K562 (cell line): ENCODE data around the gene MCU. TPM values are rescaled to one million over a fixed set of nuclear protein-coding genes. Genes with fewer than 3 reads are reported as not detected.
A peak's percentile ranks its signal among the peaks of the same experiment; 100 is the strongest.

Source experiments
- BHLHE40 ChIP-seq: IDR thresholded peaks from 2 replicates; pipeline ENCODE4 v1.6.1; 2011; ENCODE audit warnings: low read length, improper control_type of control experiment
- BRCA1 ChIP-seq, 2 experiments: fragments of 450-650 bp in 1 of 2; sonication (generic) in 1 of 2; formaldehyde crosslinking in 1 of 2; IDR thresholded peaks; 2 replicates each; pipeline versions ENCODE4 v1.5.0 to v1.6.1; 2017 to 2020; ENCODE audit warnings: mild to moderate bottlenecking in 1 of 2, missing genetic modification reagents in 1 of 2
- BRD4 ChIP-seq: fragments of 200-600 bp; sonication (generic); IDR thresholded peaks from 2 replicates; pipeline ENCODE4 v1.6.1; 2017; ENCODE audit warnings: inconsistent platforms
- EWSR1 ChIP-seq: fragments of 450-650 bp; IDR thresholded peaks from 2 replicates; pipeline ENCODE4 v1.6.1; 2018; ENCODE audit warnings: borderline replicate concordance, mild to moderate bottlenecking, low read depth, moderate library complexity; ENCODE audit not compliant: partially characterized antibody
- FOSL1 ChIP-seq: fragments of 200-800 bp; sonication (Bioruptor generic); conservative IDR thresholded peaks from 2 replicates; pipeline ENCODE4 v1.6.1; 2016; ENCODE audit warnings: missing genetic modification characterization, missing compliant biosample characterization
- FOXJ2 ChIP-seq: fragments of 200-800 bp; sonication (Bioruptor generic); IDR thresholded peaks from 2 replicates; pipeline ENCODE4 v1.6.1; 2016; ENCODE audit warnings: missing genetic modification characterization, missing compliant biosample characterization
- FOXM1 ChIP-seq, 2 experiments: fragments of 450-650 bp in 1 of 2; sonication (generic) in 1 of 2; formaldehyde crosslinking in 1 of 2; IDR thresholded peaks; 2 replicates each; pipeline versions ENCODE4 v1.6.1 to v1.9.0; 2017 to 2022; ENCODE audit warnings: low read depth in 2 of 2, mild to moderate bottlenecking in 2 of 2, missing genetic modification reagents in 1 of 2, moderate library complexity in 1 of 2
- GATA2 ChIP-seq: sonication (generic); formaldehyde crosslinking; IDR thresholded peaks from 2 replicates; pipeline ENCODE4 v1.4.0; 2020; ENCODE audit warnings: mild to moderate bottlenecking, missing genetic modification reagents
- NFYB ChIP-seq: IDR thresholded peaks from 2 replicates; pipeline ENCODE4 v1.6.1; 2011; ENCODE audit warnings: mild to moderate bottlenecking, moderate library complexity; ENCODE audit not compliant: insufficient read length; ENCODE audit errors: extremely low read depth
- NR4A1 ChIP-seq, 2 experiments: fragments of 250-450 bp in 1 of 2; fragments of 450-650 bp in 1 of 2; sonication (Bioruptor Pico) in 1 of 2; IDR thresholded peaks; 2 replicates each; pipeline versions ENCODE4 v1.4.0 to v1.6.1; 2016 to 2020; ENCODE audit warnings: mild to moderate bottlenecking in 2 of 2, missing compliant biosample characterization in 1 of 2, missing genetic modification characterization in 1 of 2, moderate library complexity in 1 of 2
- POLR3A ChIP-seq: IDR thresholded peaks from 2 replicates; pipeline ENCODE4 v1.6.1; 2011; ENCODE audit warnings: borderline replicate concordance, mild to moderate bottlenecking, moderate library complexity; ENCODE audit not compliant: insufficient read length, insufficient read depth; ENCODE audit errors: extremely low read depth
- PRMT5 ChIP-seq: sonication (generic); formaldehyde crosslinking; IDR thresholded peaks from 2 replicates; pipeline ENCODE4 v1.5.0; 2020; ENCODE audit warnings: missing genetic modification reagents
- PRPF4 ChIP-seq: fragments of 200-400 bp; formaldehyde crosslinking; IDR thresholded peaks from one replicate; pipeline ENCODE4 v1.6.1; 2017; ENCODE audit warnings: low read length, low read depth, mild to moderate bottlenecking; ENCODE audit not compliant: insufficient read depth, poor library complexity, severe bottlenecking
- RAD21 ChIP-seq, 2 experiments: fragments of 250-450 bp in 1 of 2; fragments of 450-650 bp in 1 of 2; sonication (Bioruptor Pico) in 1 of 2; formaldehyde crosslinking in 1 of 2; IDR thresholded peaks in 1 of 2; conservative IDR thresholded peaks in 1 of 2; 2 replicates each; pipeline versions ENCODE4 v1.4.0 to v1.8.0; 2020 to 2022; ENCODE audit warnings: mild to moderate bottlenecking in 2 of 2, moderate library complexity in 1 of 2
- RBM14 ChIP-seq: fragments of 200-400 bp; formaldehyde crosslinking; IDR thresholded peaks from 2 replicates; pipeline ENCODE4 v1.6.1; 2018; ENCODE audit warnings: low read depth, mild to moderate bottlenecking, low read length, moderate library complexity, borderline replicate concordance; ENCODE audit not compliant: insufficient read depth
- RFX1 ChIP-seq: fragments of 450-650 bp; IDR thresholded peaks from 2 replicates; pipeline ENCODE4 v1.6.1; 2016; ENCODE audit warnings: mild to moderate bottlenecking, moderate library complexity
- RFX5 ChIP-seq: IDR thresholded peaks from 2 replicates; pipeline ENCODE4 v1.6.1; 2011; ENCODE audit warnings: low read depth, mild to moderate bottlenecking, improper control_type of control experiment, low read length
- SOX6 ChIP-seq: fragments of 450-650 bp; IDR thresholded peaks from 2 replicates; pipeline ENCODE4 v1.6.1; 2014; ENCODE audit warnings: mild to moderate bottlenecking
- SUPT5H ChIP-seq: fragments of 450-650 bp; IDR thresholded peaks from 2 replicates; pipeline ENCODE4 v1.6.1; 2016
- TFE3 ChIP-seq: fragments of 450-650 bp; formaldehyde crosslinking; IDR thresholded peaks from 2 replicates; pipeline ENCODE4 v1.4.0; 2020; ENCODE audit warnings: mild to moderate bottlenecking, mixed read lengths
- TRIM24 ChIP-seq, 2 experiments: fragments of 450-650 bp; IDR thresholded peaks; 2 replicates each; pipeline ENCODE4 v1.6.1; 2016
- ZBTB7A ChIP-seq: IDR thresholded peaks from 2 replicates; pipeline ENCODE4 v1.6.1; 2011; ENCODE audit warnings: low read depth, mild to moderate bottlenecking, low read length, moderate library complexity, borderline replicate concordance; ENCODE audit not compliant: control insufficient read depth
- ZHX1 ChIP-seq: fragments of 150-350 bp; conservative IDR thresholded peaks from 2 replicates; pipeline ENCODE4 v1.6.1; 2014; ENCODE audit warnings: low read length
- ZNF76 ChIP-seq: fragments of 250-450 bp; sonication (Bioruptor Pico); IDR thresholded peaks from 2 replicates; pipeline ENCODE4 v1.4.0; 2020; ENCODE audit warnings: mild to moderate bottlenecking, moderate library complexity, borderline replicate concordance
- polyA plus RNA-seq, 8 experiments: library from polyadenylated mRNA; depleted of rRNA in 4 of 8; stranded (reverse) in 5 of 8; unstranded in 3 of 8; fragments of >200 nt; fragmentation: Nextera tagmentation in 2 of 8; fragmentation: Illumina TruSeq in 1 of 8; extraction: Ambion mirVana in 2 of 8; extraction: Trizol in 1 of 8; gene quantifications; 2 replicates each; pipeline versions ENCODE4 v1.2.1 to v1.2.3, GENCODE V29; 2011 to 2014; ENCODE audit warnings: inconsistent platforms in 1 of 8, missing spikeins in 1 of 8
- total RNA-seq, 7 experiments: library from RNA; depleted of rRNA in 6 of 7; stranded (reverse); fragments of >200 nt in 6 of 7; fragmentation: Illumina TruSeq in 2 of 7; extraction: Trizol in 2 of 7; gene quantifications; 2 replicates each; pipeline versions ENCODE4 v1.2.1 to v1.2.3, GENCODE V29; 2011 to 2021; ENCODE audit warnings: low replicate concordance in 1 of 7

The MCU gene
- total and polyA plus RNA-seq, 9 of the 15 experiments (the other 6 are each of a cell fraction or from before 2014, with no cell fraction given): 8.2 to 88.8 (median 21.3) TPM

- TF ChIP-seq ZHX1: no peak
- no peak for TF ChIP-seq TFE3 (CRISPR knock-in tag)
- no peak for TF ChIP-seq RAD21 (CRISPR knock-in tag; conservative IDR thresholded peaks at IDR 0.05 in 1 of 2, IDR thresholded peaks at IDR 0.05 in 1 of 2)
- no peak for TF ChIP-seq RFX5
- TF ChIP-seq PRMT5 (CRISPR knock-in tag): no peak
- TF ChIP-seq BHLHE40: no peak
- no peak for TF ChIP-seq FOSL1 (tag)
- TF ChIP-seq FOXM1 (IDR thresholded peaks at IDR 0.05; ENCODE audit: low read depth): peak; percentile 87; the same call in 1 of the 2 replicates
- no peak for TF ChIP-seq FOXM1 (CRISPR knock-in tag; IDR thresholded peaks at IDR 0.05; ENCODE audit: low read depth)
- TF ChIP-seq NR4A1 (CRISPR knock-in tag; IDR thresholded peaks at IDR 0.05): no peak
- TF ChIP-seq NR4A1 (tag; IDR thresholded peaks at IDR 0.05): no peak
- TF ChIP-seq TRIM24 (IDR thresholded peaks at IDR 0.05): peak in 1 of 2 experiments; percentile 74; a peak in 2 of 4 replicates
- no peak for TF ChIP-seq FOXJ2
- no peak for TF ChIP-seq POLR3A
- TF ChIP-seq RFX1: no peak
- TF ChIP-seq BRCA1 (IDR thresholded peaks at IDR 0.05): no peak
- no peak for TF ChIP-seq BRCA1 (CRISPR knock-in tag; IDR thresholded peaks at IDR 0.05)
- no peak for TF ChIP-seq ZNF76 (CRISPR knock-in tag)
- peak; percentile 43; the same call in 1 of the 2 replicates for TF ChIP-seq ZBTB7A
- TF ChIP-seq GATA2 (CRISPR knock-in tag): peak; percentile 50; the same call in 1 of the 2 replicates
- TF ChIP-seq BRD4: no peak
- TF ChIP-seq EWSR1: no peak
- no peak for TF ChIP-seq PRPF4
- TF ChIP-seq RBM14: no peak
- peak; percentile 99 for TF ChIP-seq SOX6
- no peak for TF ChIP-seq NFYB
- TF ChIP-seq SUPT5H: no peak
These were observed 108.2 kb downstream of the MCU start (continued) for GRCh38 chr10:72800000-72800740.
